ENCODE data around the gene EPHB1. TPM values are rescaled to one million over a fixed set of nuclear protein-coding genes. Genes with fewer than 3 reads are reported as not detected.

EPHB1 gene
- total RNA-seq, 3 donors from 2014 or later: 1.8 to 5.9 (median 3.4) TPM

- no peak for DNase-seq (ENCODE audit: low spot score in 2 of 2)
- no peaks in the 10 kb centered on the region for H3K9me3 ChIP-seq
- no peaks in the 10 kb centered on the region for H3K36me3 ChIP-seq
- intact Hi-C loops (cut with DNase I; ENCODE audit: low total_unique reads): no loop called here
- H3K4me1 ChIP-seq: no peaks in the 10 kb centered on the region
- no peaks in the 10 kb centered on the region for H3K27me3 ChIP-seq
- H3K27ac ChIP-seq: no peak overlapping the region
- TF ChIP-seq POLR2A (IDR thresholded peaks at IDR 0.05): no peak
- TF ChIP-seq POLR2AphosphoS5 (IDR thresholded peaks at IDR 0.05): no peak
- no peak for TF ChIP-seq CTCF (IDR thresholded peaks at IDR 0.05)
- H3K4me3 ChIP-seq: no peak overlapping the region
Observed at GRCh38 chr3:134852893-134853351, 57.9 kb downstream of the EPHB1 start.

- no peak for TF ChIP-seq POLR2A (IDR thresholded peaks at IDR 0.05)
- TF ChIP-seq CTCF (IDR thresholded peaks at IDR 0.05): no peak
- no peak for TF ChIP-seq POLR2AphosphoS5 (IDR thresholded peaks at IDR 0.05)
- Histone ChIP-seq H3K4me3 (no peak overlapping the region), H3K9me3 (no peaks in the 10 kb centered on the region), H3K36me3 (no peaks in the 10 kb centered on the region), H3K27me3 (no peaks in the 10 kb centered on the region), H3K4me1 (no peaks in the 10 kb centered on the region), H3K27ac (no peak overlapping the region)
- no peak for DNase-seq (ENCODE audit: low spot score in 2 of 2)
- intact Hi-C loops (cut with DNase I; ENCODE audit: low total_unique reads): no loop called here
Observed at GRCh38 chr3:134854254-134854653, 59.2 kb downstream of the EPHB1 start.

GRCh38 chr3:134857356-134857755, 62.3 kb downstream of the EPHB1 start:
- intact Hi-C loops (cut with DNase I; ENCODE audit: low total_unique reads): no loop called here
- no peak for TF ChIP-seq POLR2AphosphoS5 (IDR thresholded peaks at IDR 0.05)
- no peak for TF ChIP-seq POLR2A (IDR thresholded peaks at IDR 0.05)
- TF ChIP-seq CTCF (IDR thresholded peaks at IDR 0.05): no peak
- Histone ChIP-seq H3K9me3 (no peaks in the 10 kb centered on the region), H3K36me3 (no peaks in the 10 kb centered on the region), H3K27me3 (no peaks in the 10 kb centered on the region), H3K27ac (no peak overlapping the region), H3K4me1 (no peaks in the 10 kb centered on the region), H3K4me3 (no peak overlapping the region)
- DNase-seq (ENCODE audit: low spot score in 2 of 2): no peak

- no peak overlapping the region for H3K27ac ChIP-seq
- no peak for DNase-seq (ENCODE audit: low spot score in 2 of 2)
- H3K4me1 ChIP-seq: no peaks in the 10 kb centered on the region
- no peaks in the 10 kb centered on the region for H3K9me3 ChIP-seq
- no peaks in the 10 kb centered on the region for H3K27me3 ChIP-seq
- no peaks in the 10 kb centered on the region for H3K36me3 ChIP-seq
- intact Hi-C loops (cut with DNase I; ENCODE audit: low total_unique reads): no loop called here
- TF ChIP-seq CTCF (IDR thresholded peaks at IDR 0.05) (no peak), POLR2AphosphoS5 (IDR thresholded peaks at IDR 0.05) (no peak), POLR2A (IDR thresholded peaks at IDR 0.05) (no peak)
- H3K4me3 ChIP-seq: no peak overlapping the region
Observed at GRCh38 chr3:134857776-134858362, 62.8 kb downstream of the EPHB1 start.

GRCh38 chr3:134858441-134859035, 63.5 kb downstream of the EPHB1 start:
- no peaks in the 10 kb centered on the region for H3K27me3 ChIP-seq
- H3K4me1 ChIP-seq: no peaks in the 10 kb centered on the region
- DNase-seq (ENCODE audit: low spot score in 2 of 2): no peak
- TF ChIP-seq POLR2AphosphoS5 (IDR thresholded peaks at IDR 0.05) (no peak), CTCF (IDR thresholded peaks at IDR 0.05) (no peak), POLR2A (IDR thresholded peaks at IDR 0.05) (no peak)
- H3K36me3 ChIP-seq: no peaks in the 10 kb centered on the region
- H3K9me3 ChIP-seq: no peaks in the 10 kb centered on the region
- no peak overlapping the region for H3K4me3 ChIP-seq
- intact Hi-C loops (cut with DNase I; ENCODE audit: low total_unique reads): no loop called here
- H3K27ac ChIP-seq: no peak overlapping the region
